SU-DHL-6 (cell line): Measurements from ENCODE around the gene TRIP11.

Experiments used
- H2AFZ ChIP-seq: fragments of 200-600 bp; sonication (generic); 2 replicates; pipeline ENCODE4 v1.6.1; 2014; ENCODE audit warnings: low read depth, mild to moderate bottlenecking, moderate library complexity, mixed read lengths, antibody characterized with exemption, low read length; ENCODE audit not compliant: severe bottlenecking
- H3F3A ChIP-seq: fragments of 200-600 bp; shearing (Covaris generic); 2 replicates; pipeline ENCODE4 v1.6.0; 2016; ENCODE audit warnings: antibody characterized with exemption, mild to moderate bottlenecking; ENCODE audit not compliant: insufficient read depth
- H3K27ac ChIP-seq: fragments of 200-600 bp; sonication (generic); 2 replicates; pipeline ENCODE4 v1.5.1; 2016; ENCODE audit warnings: low read depth, mild to moderate bottlenecking, low read length, moderate library complexity, mixed read lengths
- H3K27me3 ChIP-seq: fragments of 200-600 bp; sonication (generic), shearing (Covaris generic); 2 replicates; pipeline ENCODE4 v1.6.0; 2014; ENCODE audit warnings: mild to moderate bottlenecking, low read length
- H3K36me3 ChIP-seq: fragments of 200-600 bp; sonication (generic); 2 replicates; pipeline ENCODE4 v1.6.1; 2014; ENCODE audit warnings: mild to moderate bottlenecking, low read length, mixed read lengths
- H3K4me2 ChIP-seq: fragments of 300-600, 200-600 bp; shearing (Covaris generic), sonication (generic); 2 replicates; pipeline ENCODE4 v1.6.0; 2014; ENCODE audit warnings: low read length, low read depth, mild to moderate bottlenecking; ENCODE audit not compliant: poor library complexity, severe bottlenecking
- H3K4me3 ChIP-seq: fragments of 200-600 bp; sonication (generic); 2 replicates; pipeline ENCODE4 v1.5.1; 2014; ENCODE audit warnings: antibody characterized with exemption, low read length, mild to moderate bottlenecking, mixed read lengths; ENCODE audit not compliant: insufficient read depth, poor library complexity, severe bottlenecking
- H3K79me2 ChIP-seq: fragments of 200-600 bp; sonication (generic); 2 replicates; pipeline ENCODE4 v1.6.1; 2014; ENCODE audit warnings: mild to moderate bottlenecking, low read length, moderate library complexity; ENCODE audit not compliant: insufficient read depth
- H3K9ac ChIP-seq: fragments of 200-600 bp; sonication (generic); 2 replicates; pipeline ENCODE4 v1.7.0; 2014; ENCODE audit warnings: mild to moderate bottlenecking, low read length
- H3K9me2 ChIP-seq: fragments of 200-600 bp; sonication (generic); replicated peaks from 2 replicates; pipeline ENCODE4 v1.6.1; 2014; ENCODE audit warnings: low read length; ENCODE audit not compliant: insufficient read depth
- H3K9me3 ChIP-seq: fragments of 200-600 bp; sonication (generic); 2 replicates; pipeline ENCODE4 v1.6.1; 2014; ENCODE audit warnings: low read length, mixed read lengths; ENCODE audit not compliant: insufficient read depth
- H4K20me1 ChIP-seq: fragments of 200-600 bp; sonication (generic); 2 replicates; pipeline ENCODE4 v1.6.1; 2014; ENCODE audit warnings: low read depth, mild to moderate bottlenecking, antibody characterized with exemption, low read length, moderate library complexity, mixed read lengths
- EZH2phosphoT487 ChIP-seq: fragments of 200-600 bp; sonication (generic), shearing (Covaris generic); conservative IDR thresholded peaks from 2 replicates; pipeline ENCODE4 v1.6.1; 2018; ENCODE audit warnings: mild to moderate bottlenecking, antibody characterized with exemption, low read length, moderate library complexity, mixed read lengths
- TF ChIP-seq, protein P1 (sequence below): fragments of 200-600 bp; sonication (generic); IDR thresholded peaks from one replicate; pipeline ENCODE4 v1.5.1; 2017; ENCODE audit warnings: antibody characterized with exemption, mild to moderate bottlenecking, low read length, moderate library complexity; ENCODE audit not compliant: insufficient read depth, poor library complexity, severe bottlenecking

Gene TRIP11

DNA sequence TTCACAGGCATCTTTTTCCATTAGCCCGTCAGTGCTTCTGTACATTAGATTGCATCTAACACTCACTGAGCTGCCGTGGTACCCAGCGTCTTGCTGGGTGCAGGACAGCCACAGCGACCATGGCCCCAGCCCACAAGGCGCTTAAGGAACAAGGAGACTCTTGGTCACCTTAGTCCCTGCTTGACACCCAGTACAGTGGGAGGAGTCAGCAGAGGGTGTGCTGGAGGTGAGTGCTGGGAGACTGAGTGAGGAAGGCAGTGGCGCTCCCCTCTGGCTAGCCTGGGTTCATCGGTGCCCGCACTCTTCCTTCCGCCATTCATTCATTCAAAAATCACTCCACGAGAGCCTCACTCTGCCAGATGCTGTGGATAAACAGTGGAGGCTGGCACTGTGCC is 114.1 kb downstream of the TRIP11 start:
- TF ChIP-seq EZH2phosphoT487: no peak
- TF ChIP-seq, protein P1, sequence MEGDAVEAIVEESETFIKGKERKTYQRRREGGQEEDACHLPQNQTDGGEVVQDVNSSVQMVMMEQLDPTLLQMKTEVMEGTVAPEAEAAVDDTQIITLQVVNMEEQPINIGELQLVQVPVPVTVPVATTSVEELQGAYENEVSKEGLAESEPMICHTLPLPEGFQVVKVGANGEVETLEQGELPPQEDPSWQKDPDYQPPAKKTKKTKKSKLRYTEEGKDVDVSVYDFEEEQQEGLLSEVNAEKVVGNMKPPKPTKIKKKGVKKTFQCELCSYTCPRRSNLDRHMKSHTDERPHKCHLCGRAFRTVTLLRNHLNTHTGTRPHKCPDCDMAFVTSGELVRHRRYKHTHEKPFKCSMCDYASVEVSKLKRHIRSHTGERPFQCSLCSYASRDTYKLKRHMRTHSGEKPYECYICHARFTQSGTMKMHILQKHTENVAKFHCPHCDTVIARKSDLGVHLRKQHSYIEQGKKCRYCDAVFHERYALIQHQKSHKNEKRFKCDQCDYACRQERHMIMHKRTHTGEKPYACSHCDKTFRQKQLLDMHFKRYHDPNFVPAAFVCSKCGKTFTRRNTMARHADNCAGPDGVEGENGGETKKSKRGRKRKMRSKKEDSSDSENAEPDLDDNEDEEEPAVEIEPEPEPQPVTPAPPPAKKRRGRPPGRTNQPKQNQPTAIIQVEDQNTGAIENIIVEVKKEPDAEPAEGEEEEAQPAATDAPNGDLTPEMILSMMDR: no peak
- Histone ChIP-seq H3K4me3 (no peak overlapping the region), H3K36me3 (no peaks in the 10 kb centered on the region), H3K4me2 (no peak overlapping the region), H3K9me3 (no peaks in the 10 kb centered on the region), H3K27me3 (no peaks in the 10 kb centered on the region), H3K79me2 (no peaks in the 10 kb centered on the region), H3K9me2 (no peaks in the 10 kb centered on the region), H4K20me1 (no peaks in the 10 kb centered on the region), H3F3A (no peaks in the 10 kb centered on the region), H3K27ac (no peak overlapping the region), H2AFZ (no peak overlapping the region), H3K9ac (no peak overlapping the region)

DNA sequence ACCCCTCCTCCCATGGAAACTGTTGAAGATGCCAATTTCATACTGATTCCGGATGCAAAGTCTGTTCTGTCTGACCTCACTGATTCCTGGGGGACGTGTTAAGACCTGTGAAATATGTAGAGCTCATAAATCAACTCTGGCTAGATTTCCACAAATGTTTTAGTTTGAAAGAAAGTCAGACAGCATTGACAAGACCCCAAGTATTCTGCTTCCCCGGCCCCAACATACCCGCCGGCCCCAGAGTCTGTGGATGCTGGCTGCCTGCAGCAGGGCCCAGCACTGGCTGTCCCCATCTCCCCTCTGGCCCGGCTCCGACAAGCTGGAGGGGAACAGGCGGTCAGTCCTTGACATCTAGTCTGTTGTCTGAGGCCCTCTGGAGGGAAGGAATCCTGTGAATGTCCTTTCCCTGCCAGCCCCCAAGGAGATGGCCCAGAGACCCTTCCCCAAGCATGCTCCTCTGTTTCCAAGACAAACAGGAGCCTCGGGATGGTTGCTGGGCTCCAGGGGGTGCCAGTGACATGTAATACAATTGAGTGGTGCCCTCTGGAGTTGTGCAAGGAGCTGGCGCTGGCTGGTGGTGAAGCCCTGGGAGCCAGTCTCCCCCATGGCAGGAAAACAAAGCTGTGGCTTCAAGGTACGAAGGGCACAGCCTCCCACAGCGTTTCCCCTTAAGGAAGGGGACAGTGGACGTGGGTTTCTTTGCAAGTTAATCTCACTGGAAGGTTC is 114.7 kb downstream of the TRIP11 start:
- Histone ChIP-seq H3K27me3 (no peaks in the 10 kb centered on the region), H3K9me3 (no peaks in the 10 kb centered on the region), H3K36me3 (no peaks in the 10 kb centered on the region), H3K27ac (no peak overlapping the region), H3F3A (no peaks in the 10 kb centered on the region), H3K4me3 (no peak overlapping the region), H2AFZ (no peak overlapping the region), H3K4me2 (no peak overlapping the region), H3K9ac (no peak overlapping the region), H3K79me2 (no peaks in the 10 kb centered on the region), H3K9me2 (no peaks in the 10 kb centered on the region), H4K20me1 (no peaks in the 10 kb centered on the region)
- no peak for TF ChIP-seq EZH2phosphoT487
- TF ChIP-seq, protein P1: no peak

DNA sequence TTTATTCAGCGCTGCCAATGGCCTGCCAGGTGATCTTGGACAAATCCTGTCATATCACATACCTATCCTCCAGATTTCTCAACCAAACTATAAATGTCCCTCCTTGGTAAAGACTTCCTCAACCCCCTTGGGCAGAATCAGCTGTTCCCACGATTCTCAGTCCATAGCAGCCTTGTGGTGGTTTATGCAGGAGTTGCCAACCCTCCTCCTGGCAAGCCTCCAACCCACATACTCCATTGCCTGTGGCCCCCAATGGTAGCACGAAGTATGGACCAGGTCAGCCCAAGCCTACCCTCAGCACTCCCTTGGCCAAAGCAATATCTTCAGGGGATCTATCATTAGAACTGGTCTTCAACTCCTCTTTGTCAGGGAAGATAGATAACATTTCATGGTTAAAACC is 119.3 kb downstream of the TRIP11 start:
- H4K20me1 ChIP-seq: no peaks in the 10 kb centered on the region
- H2AFZ ChIP-seq: no peak overlapping the region
- H3F3A ChIP-seq: no peaks in the 10 kb centered on the region
- H3K27ac ChIP-seq: no peak overlapping the region
- TF ChIP-seq, protein P1: no peak
- no peak for TF ChIP-seq EZH2phosphoT487
- no peak overlapping the region for H3K4me2 ChIP-seq
- H3K36me3 ChIP-seq: no peaks in the 10 kb centered on the region
- no peak overlapping the region for H3K9ac ChIP-seq
- no peaks in the 10 kb centered on the region for H3K9me3 ChIP-seq
- no peaks in the 10 kb centered on the region for H3K79me2 ChIP-seq
- H3K9me2 ChIP-seq: no peaks in the 10 kb centered on the region
- no peak overlapping the region for H3K4me3 ChIP-seq
- H3K27me3 ChIP-seq: no peaks in the 10 kb centered on the region
